Measurements from ENCODE around the gene ALDH1A2. TPM values are rescaled to one million over a fixed set of nuclear protein-coding genes. Genes with fewer than 3 reads are reported as not detected.
"Not testable (repeated sequence)": the region's sequence is repeated elsewhere in the genome, so short reads cannot be mapped to it uniquely, and the experiment has no call there.

ALDH1A2 gene
- 10 to 100 TPM; 38.7 to 47.8 TPM for total RNA-seq

GRCh38 chr15:58065445-58066041 is at the start of gene ALDH1A2:
ALDH1A2 (minus strand) TSS chr15:58065711; CDS start chr15:58065650, 61 bp downstream.
- TF ChIP-seq CTCF (IDR thresholded peaks at IDR 0.05): no peak
- H3K9me3 ChIP-seq: no peaks in the 10 kb centered on the region
- H3K27ac ChIP-seq: peak within 1 kb of the TSS; percentile 57 to 83
- peaks cover 7 to 12% of the 10 kb centered on the region in 2 donors for H3K27me3 ChIP-seq
- no peaks in the 10 kb centered on the region for H3K36me3 ChIP-seq
- DNase-seq (ENCODE audit: low spot score): peak; percentile 75
- peaks cover 0 to 19% of the 10 kb centered on the region in 2 donors for H3K4me1 ChIP-seq
- peak within 1 kb of the TSS; percentile 42 to 65 for H3K4me3 ChIP-seq

DNA sequence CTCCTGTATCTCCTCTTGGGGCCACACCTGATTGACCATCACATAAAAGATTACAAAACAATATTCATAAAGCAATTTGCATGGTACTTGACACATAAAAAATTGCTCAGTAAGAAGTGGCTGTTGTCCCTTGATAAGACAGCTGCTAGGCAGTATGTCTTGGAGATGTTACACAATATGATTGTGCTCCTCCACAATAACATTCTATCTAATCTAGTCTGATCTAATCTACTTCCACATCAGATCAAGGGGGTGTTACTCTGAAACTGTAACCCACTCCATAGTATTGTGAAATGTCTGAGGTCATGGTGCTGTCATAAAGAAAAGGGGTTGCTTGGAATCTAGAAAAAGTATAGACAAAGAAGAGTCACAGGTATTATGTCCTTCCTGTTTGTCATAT is 49.3 kb upstream of the ALDH1A2 start:
- TF ChIP-seq CTCF (IDR thresholded peaks at IDR 0.05): no peak
- Histone ChIP-seq H3K4me1 (no peaks in the 10 kb centered on the region), H3K27me3 (no peaks in the 10 kb centered on the region), H3K27ac (no peak overlapping the region), H3K9me3 (no peaks in the 10 kb centered on the region), H3K36me3 (no peaks in the 10 kb centered on the region), H3K4me3 (no peak overlapping the region)
- DNase-seq (ENCODE audit: low spot score): no peak

DNA sequence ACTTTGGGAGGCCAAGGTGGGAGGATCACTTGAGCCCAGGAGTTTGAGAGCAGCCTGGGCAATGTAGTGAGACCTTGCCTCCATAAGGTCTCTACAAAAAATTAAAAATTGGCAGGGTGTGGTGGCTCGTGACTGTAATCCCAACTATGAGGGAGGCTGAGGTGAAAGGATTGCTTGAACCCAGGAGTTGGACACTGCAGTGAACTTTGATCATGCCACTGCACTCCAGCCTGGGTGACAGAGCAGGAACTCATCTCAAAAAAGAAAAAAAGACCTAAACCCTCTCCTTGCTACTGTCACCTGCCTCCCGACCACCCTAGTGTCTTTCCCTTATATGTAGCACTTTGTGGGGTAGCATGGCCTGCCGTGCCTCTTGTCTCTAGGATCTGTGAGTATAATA is 48.9 kb upstream of the ALDH1A2 start:
- Histone ChIP-seq H3K4me3 (no peak overlapping the region), H3K4me1 (no peaks in the 10 kb centered on the region), H3K27me3 (no peaks in the 10 kb centered on the region), H3K27ac (no peak overlapping the region), H3K36me3 (no peaks in the 10 kb centered on the region), H3K9me3 (no peaks in the 10 kb centered on the region)
- no peak for DNase-seq (ENCODE audit: low spot score)
- TF ChIP-seq CTCF (IDR thresholded peaks at IDR 0.05): no peak

DNA sequence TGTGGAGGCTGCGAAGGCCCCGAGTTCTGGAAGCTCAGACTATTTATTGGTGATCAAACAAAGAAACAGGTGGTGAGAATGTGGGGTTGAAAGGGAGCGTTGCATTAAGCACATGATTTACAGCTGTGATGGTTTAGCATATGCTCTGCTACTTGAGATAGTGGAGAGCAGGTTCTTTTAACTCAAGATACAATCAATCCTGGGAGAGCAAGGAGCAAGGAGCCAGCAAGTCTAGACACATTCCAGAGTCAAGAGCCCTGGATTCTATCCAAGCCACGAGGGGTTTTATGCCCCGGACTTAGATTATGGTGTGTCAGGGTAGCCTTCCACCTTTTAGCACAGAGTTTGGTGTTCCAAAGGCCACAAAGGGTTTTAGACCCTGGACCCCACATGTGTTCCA is 47.8 kb upstream of the ALDH1A2 start:
- DNase-seq (ENCODE audit: low spot score); H3K27ac ChIP-seq; H3K4me1 ChIP-seq; H3K9me3 ChIP-seq; H3K36me3 ChIP-seq; H3K27me3 ChIP-seq; H3K4me3 ChIP-seq: not testable (repeated sequence)

GRCh38 chr15:58111718-58112104 is 46.2 kb upstream of the ALDH1A2 start:
- no peaks in the 10 kb centered on the region for H3K36me3 ChIP-seq
- TF ChIP-seq CTCF (IDR thresholded peaks at IDR 0.05): no peak
- no peaks in the 10 kb centered on the region for H3K27me3 ChIP-seq
- H3K27ac ChIP-seq: no peak overlapping the region
- no peak for DNase-seq (ENCODE audit: low spot score)
- H3K4me3 ChIP-seq: no peak overlapping the region
- H3K4me1 ChIP-seq: no peaks in the 10 kb centered on the region
- H3K9me3 ChIP-seq: no peaks in the 10 kb centered on the region

GRCh38 chr15:58110999-58111717 is 45.6 kb upstream of the ALDH1A2 start:
- Histone ChIP-seq H3K36me3 (no peaks in the 10 kb centered on the region), H3K4me3 (no peak overlapping the region), H3K4me1 (no peaks in the 10 kb centered on the region), H3K27me3 (no peaks in the 10 kb centered on the region), H3K9me3 (no peaks in the 10 kb centered on the region), H3K27ac (no peak overlapping the region)
- no peak for DNase-seq (ENCODE audit: low spot score)
- TF ChIP-seq CTCF (IDR thresholded peaks at IDR 0.05): no peak
